ENCODE measurements around the gene FBLN1. TPM values are rescaled to one million over a fixed set of nuclear protein-coding genes. Genes with fewer than 3 reads are reported as not detected.

The FBLN1 gene
- polyA plus RNA-seq, 6 donors from 2014 or later = not detected

GRCh38 chr22:45565171-45565570 is 62.5 kb downstream of the FBLN1 start:
- Mint-ChIP-seq H3K36me3 (peaks cover 10 to 14% of the 10 kb centered on the region in 2 donors), H3K4me3 (no peak overlapping the region), H3K27ac (peak overlapping the region in 1 of 6 donors; percentile 42), H3K27me3 (peaks cover 10 to 46% (median 46%) of the 10 kb centered on the region in 3 donors), H3K9me3 (peaks cover 4 to 32% (median 20%) of the 10 kb centered on the region in 7 donors), H3K4me1 (no peaks in the 10 kb centered on the region)
- ATAC-seq (ENCODE audit: low read depth in 2 of 2) (no peak), DNase-seq (no peak)

- DNase-seq = no peak
- H3K27me3 Mint-ChIP-seq = peaks cover 10 to 46% (median 46%) of the 10 kb centered on the region in 3 donors
- ATAC-seq (ENCODE audit: low read depth in 2 of 2) = no peak
- no peaks in the 10 kb centered on the region for H3K4me1 Mint-ChIP-seq
- peaks cover 10 to 14% of the 10 kb centered on the region in 2 donors for H3K36me3 Mint-ChIP-seq
- H3K4me3 Mint-ChIP-seq = no peak overlapping the region
- no peak overlapping the region for H3K27ac Mint-ChIP-seq
- H3K9me3 Mint-ChIP-seq = peaks cover 4 to 32% (median 21%) of the 10 kb centered on the region in 7 donors
Observed at GRCh38 chr22:45565973-45566372, 63.3 kb downstream of the FBLN1 start.

- H3K36me3 Mint-ChIP-seq = peaks cover 14 to 15% of the 10 kb centered on the region in 2 donors
- no peak overlapping the region for H3K4me3 Mint-ChIP-seq
- no peaks in the 10 kb centered on the region for H3K4me1 Mint-ChIP-seq
- H3K27ac Mint-ChIP-seq = no peak overlapping the region
- H3K27me3 Mint-ChIP-seq = peaks cover 14 to 46% (median 41%) of the 10 kb centered on the region in 3 donors
- ATAC-seq (ENCODE audit: low read depth in 2 of 2) = no peak
- peaks cover 0 to 30% (median 21%) of the 10 kb centered on the region in 7 donors for H3K9me3 Mint-ChIP-seq
- DNase-seq = no peak
Observed at GRCh38 chr22:45568213-45568612, 65.5 kb downstream of the FBLN1 start.

- ATAC-seq (ENCODE audit: low read depth in 2 of 2) (no peak), DNase-seq (no peak)
- Mint-ChIP-seq H3K27me3 (peaks cover 14 to 32% (median 26%) of the 10 kb centered on the region in 3 donors), H3K4me3 (no peak overlapping the region), H3K36me3 (peaks cover 7 to 11% of the 10 kb centered on the region in 2 donors), H3K4me1 (peaks cover 0 to 2% (median 0%) of the 10 kb centered on the region in 3 donors), H3K9me3 (peaks cover 0 to 34% (median 21%) of the 10 kb centered on the region in 7 donors), H3K27ac (no peak overlapping the region)
Observed at GRCh38 chr22:45571089-45571488, 68.4 kb downstream of the FBLN1 start.

GRCh38 chr22:45572444-45572843 is 69.8 kb downstream of the FBLN1 start:
- ATAC-seq (ENCODE audit: low read depth in 2 of 2) (no peak), DNase-seq (no peak)
- peaks cover 0 to 34% (median 21%) of the 10 kb centered on the region in 7 donors for H3K9me3 Mint-ChIP-seq
- H3K27me3 Mint-ChIP-seq = peaks cover 16 to 32% (median 25%) of the 10 kb centered on the region in 3 donors
- peaks cover 0 to 2% (median 0%) of the 10 kb centered on the region in 3 donors for H3K4me1 Mint-ChIP-seq
- H3K27ac Mint-ChIP-seq = no peak overlapping the region
- H3K4me3 Mint-ChIP-seq = no peak overlapping the region
- peaks cover 7 to 11% of the 10 kb centered on the region in 2 donors for H3K36me3 Mint-ChIP-seq

GRCh38 chr22:45574069-45574703 is 71.5 kb downstream of the FBLN1 start:
- Mint-ChIP-seq H3K4me1 (peaks cover 0 to 6% (median 0%) of the 10 kb centered on the region in 3 donors), H3K36me3 (peaks cover 7 to 11% of the 10 kb centered on the region in 2 donors), H3K27me3 (peaks cover 22 to 32% (median 23%) of the 10 kb centered on the region in 3 donors), H3K27ac (no peak overlapping the region), H3K9me3 (peaks cover 0 to 29% (median 18%) of the 10 kb centered on the region in 7 donors), H3K4me3 (no peak overlapping the region)
- no peak for DNase-seq
- ATAC-seq (ENCODE audit: low read depth in 2 of 2) = no peak

GRCh38 chr22:45575173-45575572 is 72.5 kb downstream of the FBLN1 start:
- peak overlapping the region in 2 of 6 donors; percentile 20 to 53 for H3K27ac Mint-ChIP-seq

GRCh38 chr22:45575607-45576272 is 73.1 kb downstream of the FBLN1 start:
- no peak for ATAC-seq (ENCODE audit: low read depth in 2 of 2)
- DNase-seq = no peak
- Mint-ChIP-seq H3K9me3 (peaks cover 0 to 17% (median 9%) of the 10 kb centered on the region in 7 donors), H3K4me1 (peaks cover 0 to 6% (median 0%) of the 10 kb centered on the region in 3 donors), H3K36me3 (peaks cover 2 to 5% of the 10 kb centered on the region in 2 donors), H3K27ac (no peak overlapping the region), H3K4me3 (no peak overlapping the region), H3K27me3 (peaks cover 19 to 32% (median 23%) of the 10 kb centered on the region in 3 donors)

More at GRCh38 chr22:45575173-45575572, 72.5 kb downstream of the FBLN1 start:
- ATAC-seq (ENCODE audit: low read depth in 2 of 2) (no peak), DNase-seq (no peak)
- Mint-ChIP-seq H3K4me3 (no peak overlapping the region), H3K36me3 (peaks cover 5 to 7% of the 10 kb centered on the region in 2 donors), H3K4me1 (peaks cover 0 to 6% (median 0%) of the 10 kb centered on the region in 3 donors), H3K27me3 (peaks cover 19 to 32% (median 23%) of the 10 kb centered on the region in 3 donors), H3K9me3 (peaks cover 0 to 23% (median 15%) of the 10 kb centered on the region in 7 donors)

- Mint-ChIP-seq H3K4me1 (peaks cover 0 to 6% (median 0%) of the 10 kb centered on the region in 3 donors), H3K9me3 (peaks cover 0 to 12% (median 5%) of the 10 kb centered on the region in 7 donors), H3K27me3 (peaks cover 19 to 32% (median 23%) of the 10 kb centered on the region in 3 donors), H3K4me3 (no peak overlapping the region), H3K27ac (no peak overlapping the region), H3K36me3 (peaks cover 0 to 3% of the 10 kb centered on the region in 2 donors)
- ATAC-seq (ENCODE audit: low read depth in 2 of 2) = no peak
- no peak for DNase-seq
Observed at GRCh38 chr22:45576273-45576625, 73.6 kb downstream of the FBLN1 start.

- no peaks in the 10 kb centered on the region for H3K36me3 Mint-ChIP-seq
- H3K9me3 Mint-ChIP-seq = peaks cover 0 to 6% (median 0%) of the 10 kb centered on the region in 7 donors
- ATAC-seq (ENCODE audit: low read depth in 2 of 2) (no peak), DNase-seq (no peak)
- H3K27ac Mint-ChIP-seq = no peak overlapping the region
- peaks cover 19 to 32% (median 23%) of the 10 kb centered on the region in 3 donors for H3K27me3 Mint-ChIP-seq
- H3K4me1 Mint-ChIP-seq = peaks cover 0 to 7% (median 0%) of the 10 kb centered on the region in 3 donors
- no peak overlapping the region for H3K4me3 Mint-ChIP-seq
Observed at GRCh38 chr22:45576730-45577464, 74.2 kb downstream of the FBLN1 start.

- peak; percentile 55 to 70 for ATAC-seq (ENCODE audit: low read depth in 2 of 2)
- Mint-ChIP-seq H3K4me1 (peaks cover 3 to 14% (median 4%) of the 10 kb centered on the region in 3 donors), H3K27me3 (peaks cover 19 to 32% (median 20%) of the 10 kb centered on the region in 3 donors), H3K9me3 (peaks cover 0 to 9% (median 3%) of the 10 kb centered on the region in 7 donors), H3K27ac (no peak overlapping the region), H3K36me3 (no peaks in the 10 kb centered on the region), H3K4me3 (no peak overlapping the region)
- DNase-seq = peak; percentile 56
Observed at GRCh38 chr22:45577746-45578523, 75.3 kb downstream of the FBLN1 start.

- H3K27ac Mint-ChIP-seq = no peak overlapping the region
- ATAC-seq (ENCODE audit: low read depth in 2 of 2) (no peak), DNase-seq (no peak)
- H3K36me3 Mint-ChIP-seq = peaks cover 0 to 5% of the 10 kb centered on the region in 2 donors
- no peak overlapping the region for H3K4me3 Mint-ChIP-seq
- H3K27me3 Mint-ChIP-seq = peaks cover 19 to 32% (median 20%) of the 10 kb centered on the region in 3 donors
- peaks cover 8 to 21% (median 9%) of the 10 kb centered on the region in 3 donors for H3K4me1 Mint-ChIP-seq
- peaks cover 3 to 13% (median 9%) of the 10 kb centered on the region in 7 donors for H3K9me3 Mint-ChIP-seq
Observed at GRCh38 chr22:45578524-45579147, 76.0 kb downstream of the FBLN1 start.
